Activated CD4-positive, alpha-beta T cell treated with anti-CD3 and anti-CD28 coated beads for 24 hours (primary cell): ENCODE data around the gene FRMPD1.
A peak's percentile ranks its signal among the peaks of the same experiment; 100 is the strongest.

Experiments used
- DNase-seq, 2 donors: peaks; one replicate each; pipeline ENCODE4 v3.0.0-alpha.2; 2020; ENCODE audit warnings: low read depth in 2 of 2

The FRMPD1 gene

GRCh38 chr9:37778534-37778933 lies 127.8 kb downstream of the FRMPD1 start:
- DNase-seq = no peak

- no peak for DNase-seq
Observed at GRCh38 chr9:37784291-37784615, 133.5 kb downstream of the FRMPD1 start.

- peak; percentile 74 to 80 for DNase-seq
Observed at GRCh38 chr9:37784616-37785483, 134.1 kb downstream of the FRMPD1 start, which contains the start of gene EXOSC3. EXOSC3 (minus strand) TSS chr9:37785064; CDS start chr9:37785044, 20 bp downstream.

GRCh38 chr9:37787059-37787458 lies 136.3 kb downstream of the FRMPD1 start:
- DNase-seq = no peak

GRCh38 chr9:37788332-37788731 lies 137.6 kb downstream of the FRMPD1 start:
- DNase-seq = no peak

GRCh38 chr9:37790096-37790495 lies 139.3 kb downstream of the FRMPD1 start:
- no peak for DNase-seq

- DNase-seq = no peak
Observed at GRCh38 chr9:37792122-37792521, 141.4 kb downstream of the FRMPD1 start.

- DNase-seq = no peak
Observed at GRCh38 chr9:37796232-37796631, 145.5 kb downstream of the FRMPD1 start.
